ENCODE data around the gene SLC4A2. TPM values are rescaled to one million over a fixed set of nuclear protein-coding genes. Genes with fewer than 3 reads are reported as not detected.
"Not testable (repeated sequence)": the region's sequence is repeated elsewhere in the genome, so short reads cannot be mapped to it uniquely, and the experiment has no call there.

Gene SLC4A2, protein sequence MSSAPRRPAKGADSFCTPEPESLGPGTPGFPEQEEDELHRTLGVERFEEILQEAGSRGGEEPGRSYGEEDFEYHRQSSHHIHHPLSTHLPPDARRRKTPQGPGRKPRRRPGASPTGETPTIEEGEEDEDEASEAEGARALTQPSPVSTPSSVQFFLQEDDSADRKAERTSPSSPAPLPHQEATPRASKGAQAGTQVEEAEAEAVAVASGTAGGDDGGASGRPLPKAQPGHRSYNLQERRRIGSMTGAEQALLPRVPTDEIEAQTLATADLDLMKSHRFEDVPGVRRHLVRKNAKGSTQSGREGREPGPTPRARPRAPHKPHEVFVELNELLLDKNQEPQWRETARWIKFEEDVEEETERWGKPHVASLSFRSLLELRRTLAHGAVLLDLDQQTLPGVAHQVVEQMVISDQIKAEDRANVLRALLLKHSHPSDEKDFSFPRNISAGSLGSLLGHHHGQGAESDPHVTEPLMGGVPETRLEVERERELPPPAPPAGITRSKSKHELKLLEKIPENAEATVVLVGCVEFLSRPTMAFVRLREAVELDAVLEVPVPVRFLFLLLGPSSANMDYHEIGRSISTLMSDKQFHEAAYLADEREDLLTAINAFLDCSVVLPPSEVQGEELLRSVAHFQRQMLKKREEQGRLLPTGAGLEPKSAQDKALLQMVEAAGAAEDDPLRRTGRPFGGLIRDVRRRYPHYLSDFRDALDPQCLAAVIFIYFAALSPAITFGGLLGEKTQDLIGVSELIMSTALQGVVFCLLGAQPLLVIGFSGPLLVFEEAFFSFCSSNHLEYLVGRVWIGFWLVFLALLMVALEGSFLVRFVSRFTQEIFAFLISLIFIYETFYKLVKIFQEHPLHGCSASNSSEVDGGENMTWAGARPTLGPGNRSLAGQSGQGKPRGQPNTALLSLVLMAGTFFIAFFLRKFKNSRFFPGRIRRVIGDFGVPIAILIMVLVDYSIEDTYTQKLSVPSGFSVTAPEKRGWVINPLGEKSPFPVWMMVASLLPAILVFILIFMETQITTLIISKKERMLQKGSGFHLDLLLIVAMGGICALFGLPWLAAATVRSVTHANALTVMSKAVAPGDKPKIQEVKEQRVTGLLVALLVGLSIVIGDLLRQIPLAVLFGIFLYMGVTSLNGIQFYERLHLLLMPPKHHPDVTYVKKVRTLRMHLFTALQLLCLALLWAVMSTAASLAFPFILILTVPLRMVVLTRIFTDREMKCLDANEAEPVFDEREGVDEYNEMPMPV
- 71.7 TPM for total RNA-seq
- polyA plus RNA-seq, result 10 to 100 TPM; 11.6 to 13.9 (median 12.3) TPM

DNA sequence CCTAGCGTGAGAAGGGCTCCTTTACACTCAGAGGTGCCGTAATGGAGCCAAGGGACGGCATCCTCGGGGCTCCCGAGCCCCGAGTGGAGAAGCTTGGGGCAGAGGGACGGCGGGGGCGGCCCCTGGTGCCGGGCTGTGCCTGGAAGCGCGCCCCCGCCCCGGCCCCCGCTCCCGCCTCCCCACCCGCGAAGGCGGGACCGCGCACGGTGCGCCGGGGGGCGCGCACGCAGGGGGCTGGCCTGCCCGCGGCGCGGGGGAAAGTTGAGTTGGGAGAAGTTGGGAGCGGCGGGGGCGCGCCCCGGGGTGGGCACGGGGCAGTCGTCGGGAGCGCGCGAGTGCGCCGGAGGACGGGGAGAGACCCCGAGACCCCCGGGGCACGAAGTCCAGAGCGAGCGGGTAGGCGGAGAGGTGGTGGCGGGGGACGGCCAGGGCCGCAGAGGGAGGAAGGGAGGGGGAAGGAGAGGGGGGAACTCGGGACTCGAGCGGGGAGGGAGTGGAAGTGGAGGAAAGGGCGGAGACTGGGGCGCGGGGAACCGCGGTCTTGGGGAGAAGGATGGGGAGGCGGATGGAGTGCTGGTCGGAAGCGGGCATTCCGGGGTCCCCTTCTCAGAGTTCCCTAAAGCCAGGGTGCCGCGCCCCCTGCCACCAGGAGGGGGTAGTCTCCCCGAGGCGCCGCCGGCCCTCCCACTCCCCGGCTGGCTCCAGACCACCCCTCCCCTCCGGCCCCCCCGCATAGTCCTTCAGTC, at the start of gene SLC4A2:
Gene SLC4A2, plus strand, starts transcription at position 223 of the 746 bp plus-strand sequence. CDS start 2,399 bp downstream, outside the sequence.
- Mint-ChIP-seq H3K4me1 (peaks cover 0 to 52% (median 13%) of the 10 kb centered on the region in 4 donors), H3K9me3 (peaks cover 0 to 1% (median 0%) of the 10 kb centered on the region in 7 donors), H3K27me3 (no peaks in the 10 kb centered on the region), H3K4me3 (peak within 1 kb of the TSS; percentile 89 to 97 (median 95)), H3K27ac (peak within 1 kb of the TSS; percentile 93 to 97 (median 96)), H3K36me3 (peaks cover 3% of the 10 kb centered on the region)
- peaks cover 41% of the 10 kb centered on the region for H3K4me1 ChIP-seq (ENCODE audit: control insufficient read depth, insufficient read depth, low read length, poor library complexity, severe bottlenecking)
- no peaks in the 10 kb centered on the region for H3K27me3 ChIP-seq (ENCODE audit: control insufficient read depth, insufficient read depth, low read length)
- peak; percentile 65 to 73 (median 65) for DNase-seq
- peak within 1 kb of the TSS; percentile 86 for H3K4me3 ChIP-seq (ENCODE audit: low read depth, low read length)
- H3K9me3 ChIP-seq (ENCODE audit: control insufficient read depth in 2 of 2, low read length in 2 of 2), result no peaks in the 10 kb centered on the region
- H3K27ac ChIP-seq (ENCODE audit: insufficient read depth, low read length, poor library complexity, severe bottlenecking), result peak within 1 kb of the TSS; percentile 88
- peak in 1 of 2 donors; percentile 13 for ATAC-seq (ENCODE audit: low read depth in 2 of 2)
- no peaks in the 10 kb centered on the region for H3K36me3 ChIP-seq (ENCODE audit: control insufficient read depth, insufficient read depth, low read length)

DNA sequence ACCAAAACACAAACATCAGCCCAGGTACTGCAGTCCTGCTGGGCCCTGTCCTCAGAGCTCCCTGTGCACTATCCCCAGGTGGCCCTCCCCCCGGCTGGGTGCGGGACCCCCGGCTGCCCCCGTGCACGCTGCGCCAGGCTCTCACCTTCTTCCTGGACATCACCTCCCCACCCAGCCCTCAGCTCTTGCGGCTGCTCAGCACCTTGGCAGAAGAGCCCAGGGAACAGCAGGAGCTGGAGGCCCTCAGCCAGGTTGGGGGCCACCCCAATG, 49.4 kb upstream of the SLC4A2 start:
- ATAC-seq (ENCODE audit: low read depth in 2 of 2) (no peak), DNase-seq (no peak)
- peaks cover 10% of the 10 kb centered on the region for H3K27me3 Mint-ChIP-seq
- peak overlapping the region in 2 of 4 donors; percentile 43 to 79 for H3K4me3 Mint-ChIP-seq
- peaks cover 0 to 4% (median 2%) of the 10 kb centered on the region in 7 donors for H3K9me3 Mint-ChIP-seq
- peaks cover 11% of the 10 kb centered on the region for H3K36me3 Mint-ChIP-seq
- H3K27ac Mint-ChIP-seq, result peak overlapping the region; percentile 48 to 99 (median 76)
- Histone ChIP-seq H3K36me3 (ENCODE audit: control insufficient read depth, insufficient read depth, low read length) (no peaks in the 10 kb centered on the region), H3K4me1 (ENCODE audit: control insufficient read depth, insufficient read depth, low read length, poor library complexity, severe bottlenecking) (peaks cover 79% of the 10 kb centered on the region), H3K27ac (ENCODE audit: insufficient read depth, low read length, poor library complexity, severe bottlenecking) (peak overlapping the region; percentile 77), H3K9me3 (ENCODE audit: control insufficient read depth in 2 of 2, low read length in 2 of 2) (no peaks in the 10 kb centered on the region), H3K27me3 (ENCODE audit: control insufficient read depth, insufficient read depth, low read length) (no peaks in the 10 kb centered on the region), H3K4me3 (ENCODE audit: low read depth, low read length) (no peak overlapping the region)
- H3K4me1 Mint-ChIP-seq, result peaks cover 7 to 84% (median 51%) of the 10 kb centered on the region in 4 donors

DNA sequence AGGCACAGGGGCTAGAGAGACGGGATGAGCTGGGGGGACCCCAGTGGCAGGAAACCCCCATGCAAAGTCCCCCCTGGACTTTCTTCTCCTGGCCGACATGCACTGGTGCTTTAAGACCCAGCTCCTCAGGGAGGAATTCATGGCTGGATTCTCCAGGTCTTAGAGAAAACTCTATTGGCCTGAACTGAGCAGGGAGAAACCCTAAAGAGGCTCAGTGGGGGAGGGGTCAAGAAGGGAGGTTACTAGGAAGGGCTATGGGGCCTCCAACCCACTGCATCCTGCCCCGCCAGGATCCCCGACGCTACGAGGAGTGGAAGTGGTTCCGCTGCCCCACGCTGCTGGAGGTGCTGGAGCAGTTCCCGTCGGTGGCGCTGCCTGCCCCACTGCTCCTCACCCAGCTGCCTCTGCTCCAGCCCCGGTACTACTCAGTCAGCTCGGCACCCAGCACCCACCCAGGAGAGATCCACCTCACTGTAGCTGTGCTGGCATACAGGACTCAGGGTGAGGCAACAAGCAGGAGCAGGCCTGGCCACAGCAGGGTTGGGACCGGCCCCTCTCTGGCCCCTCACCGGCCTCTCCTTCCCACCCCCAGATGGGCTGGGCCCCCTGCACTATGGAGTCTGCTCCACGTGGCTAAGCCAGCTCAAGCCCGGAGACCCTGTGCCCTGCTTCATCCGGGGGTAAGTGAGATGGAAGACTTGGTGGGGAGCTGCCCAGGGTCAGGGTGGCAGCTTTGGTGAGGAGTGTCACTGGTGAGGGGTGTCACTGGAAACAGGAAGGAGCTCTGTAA, 48.9 kb upstream of the SLC4A2 start:
- Mint-ChIP-seq H3K4me3 (peak overlapping the region; percentile 53 to 79 (median 70)), H3K9me3 (peaks cover 0 to 4% (median 2%) of the 10 kb centered on the region in 7 donors), H3K27me3 (peaks cover 13% of the 10 kb centered on the region), H3K36me3 (peaks cover 17% of the 10 kb centered on the region), H3K27ac (peak overlapping the region; percentile 92 to 99 (median 95)), H3K4me1 (peaks cover 12 to 86% (median 56%) of the 10 kb centered on the region in 4 donors)
- no peak overlapping the region for H3K4me3 ChIP-seq (ENCODE audit: low read depth, low read length)
- H3K36me3 ChIP-seq (ENCODE audit: control insufficient read depth, insufficient read depth, low read length), result no peaks in the 10 kb centered on the region
- peak in 1 of 3 donors; percentile 75 for DNase-seq
- H3K27ac ChIP-seq (ENCODE audit: insufficient read depth, low read length, poor library complexity, severe bottlenecking), result peak overlapping the region; percentile 77
- peaks cover 84% of the 10 kb centered on the region for H3K4me1 ChIP-seq (ENCODE audit: control insufficient read depth, insufficient read depth, low read length, poor library complexity, severe bottlenecking)
- no peaks in the 10 kb centered on the region for H3K9me3 ChIP-seq (ENCODE audit: control insufficient read depth in 2 of 2, low read length in 2 of 2)
- no peaks in the 10 kb centered on the region for H3K27me3 ChIP-seq (ENCODE audit: control insufficient read depth, insufficient read depth, low read length)
- ATAC-seq (ENCODE audit: low read depth in 2 of 2), result no peak

DNA sequence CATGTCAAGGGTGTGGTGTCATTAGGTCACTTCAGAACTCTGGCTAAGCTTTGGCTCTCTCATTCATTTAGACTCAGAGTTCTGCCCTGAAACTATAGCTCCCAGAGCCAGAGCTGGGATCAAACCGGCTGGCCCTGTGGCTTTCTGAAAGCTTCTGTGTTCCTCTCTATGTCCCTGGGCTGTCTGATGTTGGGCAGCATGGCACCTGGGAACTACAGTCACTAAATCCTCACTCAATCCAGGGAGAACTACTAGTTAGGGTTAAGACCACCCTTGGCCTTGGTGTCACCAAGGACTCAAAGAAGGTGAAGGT, 48.3 kb upstream of the SLC4A2 start:
- DNase-seq, result no peak
- H3K27ac ChIP-seq (ENCODE audit: insufficient read depth, low read length, poor library complexity, severe bottlenecking), result peak overlapping the region; percentile 77
- H3K4me1 ChIP-seq (ENCODE audit: control insufficient read depth, insufficient read depth, low read length, poor library complexity, severe bottlenecking), result peaks cover 90% of the 10 kb centered on the region
- H3K9me3 Mint-ChIP-seq, result peaks cover 0 to 4% (median 2%) of the 10 kb centered on the region in 7 donors
- peaks cover 13 to 87% (median 57%) of the 10 kb centered on the region in 4 donors for H3K4me1 Mint-ChIP-seq
- no peaks in the 10 kb centered on the region for H3K9me3 ChIP-seq (ENCODE audit: control insufficient read depth in 2 of 2, low read length in 2 of 2)
- peaks cover 15% of the 10 kb centered on the region for H3K27me3 Mint-ChIP-seq
- H3K36me3 Mint-ChIP-seq, result peaks cover 17% of the 10 kb centered on the region
- peak overlapping the region; percentile 92 to 99 (median 95) for H3K27ac Mint-ChIP-seq
- peak overlapping the region; percentile 41 to 79 (median 64) for H3K4me3 Mint-ChIP-seq
- ATAC-seq (ENCODE audit: low read depth in 2 of 2), result no peak
- no peaks in the 10 kb centered on the region for H3K27me3 ChIP-seq (ENCODE audit: control insufficient read depth, insufficient read depth, low read length)
- no peaks in the 10 kb centered on the region for H3K36me3 ChIP-seq (ENCODE audit: control insufficient read depth, insufficient read depth, low read length)
- no peak overlapping the region for H3K4me3 ChIP-seq (ENCODE audit: low read depth, low read length)

DNA sequence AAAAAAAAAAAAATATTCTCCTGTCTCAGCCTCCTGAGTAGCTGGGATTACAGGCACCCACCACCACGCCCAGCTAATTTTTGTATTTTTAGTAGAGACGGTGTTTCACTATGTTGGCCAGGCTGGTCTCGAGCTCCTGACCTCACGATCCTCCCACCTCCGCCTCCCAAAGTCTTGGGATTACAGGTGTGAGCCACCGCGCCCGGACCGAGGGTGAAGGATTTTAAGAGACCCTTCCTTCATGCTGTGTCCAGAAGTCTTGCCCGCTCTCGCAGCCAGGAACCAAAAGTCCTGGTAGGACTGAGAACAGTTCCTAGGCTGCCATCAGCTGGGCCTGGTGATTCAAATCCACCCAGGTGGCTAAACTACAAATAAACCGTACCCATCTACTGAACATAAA, 47.8 kb upstream of the SLC4A2 start:
- H3K36me3 ChIP-seq (ENCODE audit: control insufficient read depth, insufficient read depth, low read length); H3K9me3 ChIP-seq (ENCODE audit: control insufficient read depth in 2 of 2, low read length in 2 of 2); H3K9me3 Mint-ChIP-seq; ATAC-seq (ENCODE audit: low read depth in 2 of 2); H3K4me3 ChIP-seq (ENCODE audit: low read depth, low read length); DNase-seq; H3K27me3 ChIP-seq (ENCODE audit: control insufficient read depth, insufficient read depth, low read length): not testable (repeated sequence)
- peaks cover 13 to 90% (median 57%) of the 10 kb centered on the region in 4 donors for H3K4me1 Mint-ChIP-seq
- peaks cover 15% of the 10 kb centered on the region for H3K27me3 Mint-ChIP-seq
- H3K4me1 ChIP-seq (ENCODE audit: control insufficient read depth, insufficient read depth, low read length, poor library complexity, severe bottlenecking), result peaks cover 93% of the 10 kb centered on the region
- peak overlapping the region; percentile 96 to 99 (median 98) for H3K27ac Mint-ChIP-seq
- H3K27ac ChIP-seq (ENCODE audit: insufficient read depth, low read length, poor library complexity, severe bottlenecking), result peak overlapping the region; percentile 96
- peak overlapping the region; percentile 57 to 99 (median 86) for H3K4me3 Mint-ChIP-seq
- peaks cover 17% of the 10 kb centered on the region for H3K36me3 Mint-ChIP-seq

DNA sequence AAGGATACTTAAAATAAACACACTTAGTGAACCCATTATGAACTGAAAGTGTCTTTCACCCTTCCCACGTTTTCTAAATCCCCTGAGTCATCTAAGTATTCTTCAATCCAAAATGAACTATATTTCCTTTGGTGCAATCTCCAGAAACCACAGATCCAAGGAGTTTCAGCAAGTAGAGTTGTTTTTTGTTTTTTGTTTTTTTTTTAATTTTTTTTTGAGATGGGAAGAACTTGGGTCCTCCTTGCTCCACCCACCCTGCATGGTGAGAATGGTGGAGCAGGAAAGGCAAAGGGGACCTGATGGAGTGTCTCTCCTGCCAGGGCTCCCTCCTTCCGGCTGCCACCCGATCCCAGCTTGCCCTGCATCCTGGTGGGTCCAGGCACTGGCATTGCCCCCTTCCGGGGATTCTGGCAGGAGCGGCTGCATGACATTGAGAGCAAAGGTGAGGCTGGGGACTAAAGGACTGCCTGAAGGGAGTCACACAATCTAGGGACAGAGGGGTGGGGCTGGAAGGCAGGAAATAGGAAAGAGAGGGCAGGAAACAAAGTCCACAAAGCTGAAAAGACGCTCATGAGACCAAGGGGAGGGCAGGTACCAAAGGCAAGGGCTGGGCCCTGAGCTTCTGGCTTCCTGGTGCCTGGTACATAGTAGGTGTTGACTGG, 47.2 kb upstream of the SLC4A2 start:
- peaks cover 15% of the 10 kb centered on the region for H3K27me3 Mint-ChIP-seq
- H3K4me3 ChIP-seq (ENCODE audit: low read depth, low read length), result no peak overlapping the region
- peak overlapping the region; percentile 96 for H3K27ac ChIP-seq (ENCODE audit: insufficient read depth, low read length, poor library complexity, severe bottlenecking)
- peak overlapping the region; percentile 72 to 99 (median 86) for H3K4me3 Mint-ChIP-seq
- peak overlapping the region; percentile 98 to 100 (median 99) for H3K27ac Mint-ChIP-seq
- no peaks in the 10 kb centered on the region for H3K9me3 ChIP-seq (ENCODE audit: control insufficient read depth in 2 of 2, low read length in 2 of 2)
- H3K36me3 ChIP-seq (ENCODE audit: control insufficient read depth, insufficient read depth, low read length), result no peaks in the 10 kb centered on the region
- no peaks in the 10 kb centered on the region for H3K27me3 ChIP-seq (ENCODE audit: control insufficient read depth, insufficient read depth, low read length)
- H3K9me3 Mint-ChIP-seq, result peaks cover 0 to 4% (median 2%) of the 10 kb centered on the region in 7 donors
- peaks cover 94% of the 10 kb centered on the region for H3K4me1 ChIP-seq (ENCODE audit: control insufficient read depth, insufficient read depth, low read length, poor library complexity, severe bottlenecking)
- peaks cover 13 to 92% (median 59%) of the 10 kb centered on the region in 4 donors for H3K4me1 Mint-ChIP-seq
- DNase-seq, result no peak
- H3K36me3 Mint-ChIP-seq, result peaks cover 17% of the 10 kb centered on the region
- ATAC-seq (ENCODE audit: low read depth in 2 of 2), result no peak
